Osteocyte (in vitro differentiated cells): Measurements from ENCODE around the gene ZNF789. TPM values are rescaled to one million over a fixed set of nuclear protein-coding genes. Genes with fewer than 3 reads are reported as not detected.

ENCODE experiments used
- DNase-seq: peaks from one replicate; pipeline ENCODE4 v3.0.0; 2021; ENCODE audit warnings: mixed read lengths; ENCODE audit not compliant: unreplicated experiment; ENCODE audit errors: extremely low spot score
- H3K27ac Mint-ChIP-seq: one replicate; pipeline ENCODE4 v1.8.0; 2021; ENCODE audit warnings: mild to moderate bottlenecking, mixed read lengths; ENCODE audit not compliant: unreplicated experiment
- H3K27me3 Mint-ChIP-seq: one replicate; pipeline ENCODE4 v1.8.0; 2021; ENCODE audit warnings: mixed read lengths; ENCODE audit not compliant: unreplicated experiment
- H3K36me3 Mint-ChIP-seq: one replicate; pipeline ENCODE4 v1.8.0; 2021; ENCODE audit warnings: mixed read lengths; ENCODE audit not compliant: unreplicated experiment
- H3K4me1 Mint-ChIP-seq: one replicate; pipeline ENCODE4 v1.8.0; 2021; ENCODE audit warnings: mixed read lengths; ENCODE audit not compliant: unreplicated experiment
- H3K4me3 Mint-ChIP-seq: one replicate; pipeline ENCODE4 v1.8.0; 2021; ENCODE audit warnings: mild to moderate bottlenecking, moderate library complexity, mixed read lengths; ENCODE audit not compliant: unreplicated experiment
- H3K9me3 Mint-ChIP-seq: one replicate; pipeline ENCODE4 v1.8.0; 2021; ENCODE audit warnings: mixed read lengths; ENCODE audit not compliant: unreplicated experiment
- CTCF ChIP-seq: fragments of 200-600 bp; sonication (generic); IDR thresholded peaks from 2 replicates; pipeline ENCODE4 v1.5.0; 2021; ENCODE audit warnings: antibody characterized with exemption, mild to moderate bottlenecking, moderate library complexity
- total RNA-seq: library from RNA; stranded (reverse); gene quantifications from 2 replicates; pipeline ENCODE4 v1.2.1, GENCODE V29; 2021

ZNF789 gene
- total RNA-seq, 1 donor from 2014 or later, result 8.4 TPM

- DNase-seq, result peak; percentile 99
- H3K4me3 Mint-ChIP-seq, result peak within 1 kb of the TSS; percentile 96
- H3K27me3 Mint-ChIP-seq, result no peaks in the 10 kb centered on the region
- peak within 1 kb of the TSS; percentile 99 for H3K27ac Mint-ChIP-seq
- H3K9me3 Mint-ChIP-seq, result no peaks in the 10 kb centered on the region
- TF ChIP-seq CTCF, result no peak
- peaks cover 2% of the 10 kb centered on the region for H3K36me3 Mint-ChIP-seq
- peaks cover 31% of the 10 kb centered on the region for H3K4me1 Mint-ChIP-seq
Measured at GRCh38 chr7:99504603-99505323, 32.1 kb downstream of the ZNF789 start, which contains the start of gene ZKSCAN5. ZKSCAN5 (plus strand) TSS chr7:99504662; CDS start chr7:99506045, 1,383 bp downstream.

GRCh38 chr7:99505324-99505662 lies 32.6 kb downstream of the ZNF789 start:
- Mint-ChIP-seq H3K4me3 (peak overlapping the region; percentile 96), H3K4me1 (peaks cover 28% of the 10 kb centered on the region), H3K27me3 (no peaks in the 10 kb centered on the region), H3K36me3 (no peaks in the 10 kb centered on the region), H3K27ac (peak overlapping the region; percentile 99), H3K9me3 (no peaks in the 10 kb centered on the region)
- DNase-seq, result no peak
- TF ChIP-seq CTCF, result no peak

- TF ChIP-seq CTCF, result no peak
- H3K4me3 Mint-ChIP-seq, result no peak overlapping the region
- no peaks in the 10 kb centered on the region for H3K27me3 Mint-ChIP-seq
- DNase-seq, result no peak
- H3K4me1 Mint-ChIP-seq, result no peaks in the 10 kb centered on the region
- H3K36me3 Mint-ChIP-seq, result peaks cover 32% of the 10 kb centered on the region
- no peak overlapping the region for H3K27ac Mint-ChIP-seq
- no peaks in the 10 kb centered on the region for H3K9me3 Mint-ChIP-seq
Measured at GRCh38 chr7:99514050-99514449, 41.4 kb downstream of the ZNF789 start.

- no peak overlapping the region for H3K4me3 Mint-ChIP-seq
- no peaks in the 10 kb centered on the region for H3K27me3 Mint-ChIP-seq
- no peaks in the 10 kb centered on the region for H3K4me1 Mint-ChIP-seq
- H3K27ac Mint-ChIP-seq, result no peak overlapping the region
- no peak for DNase-seq
- no peaks in the 10 kb centered on the region for H3K9me3 Mint-ChIP-seq
- TF ChIP-seq CTCF, result no peak
- peaks cover 38% of the 10 kb centered on the region for H3K36me3 Mint-ChIP-seq
Measured at GRCh38 chr7:99521399-99521798, 48.7 kb downstream of the ZNF789 start.

GRCh38 chr7:99525713-99526440 lies 53.2 kb downstream of the ZNF789 start:
- peak; percentile 36 for TF ChIP-seq CTCF
- H3K9me3 Mint-ChIP-seq, result peaks cover 12% of the 10 kb centered on the region
- peaks cover 61% of the 10 kb centered on the region for H3K36me3 Mint-ChIP-seq
- H3K27ac Mint-ChIP-seq, result no peak overlapping the region
- no peaks in the 10 kb centered on the region for H3K27me3 Mint-ChIP-seq
- no peaks in the 10 kb centered on the region for H3K4me1 Mint-ChIP-seq
- H3K4me3 Mint-ChIP-seq, result no peak overlapping the region
- no peak for DNase-seq
